GM21515 (cell line): ENCODE measurements around the gene WRAP53.

Experiments
- ATAC-seq: cut with Tn5 transposase; IDR thresholded peaks from one replicate; pipeline ENCODE4 v1.9.1; 2021; ENCODE audit not compliant: unreplicated experiment

Gene WRAP53

DNA sequence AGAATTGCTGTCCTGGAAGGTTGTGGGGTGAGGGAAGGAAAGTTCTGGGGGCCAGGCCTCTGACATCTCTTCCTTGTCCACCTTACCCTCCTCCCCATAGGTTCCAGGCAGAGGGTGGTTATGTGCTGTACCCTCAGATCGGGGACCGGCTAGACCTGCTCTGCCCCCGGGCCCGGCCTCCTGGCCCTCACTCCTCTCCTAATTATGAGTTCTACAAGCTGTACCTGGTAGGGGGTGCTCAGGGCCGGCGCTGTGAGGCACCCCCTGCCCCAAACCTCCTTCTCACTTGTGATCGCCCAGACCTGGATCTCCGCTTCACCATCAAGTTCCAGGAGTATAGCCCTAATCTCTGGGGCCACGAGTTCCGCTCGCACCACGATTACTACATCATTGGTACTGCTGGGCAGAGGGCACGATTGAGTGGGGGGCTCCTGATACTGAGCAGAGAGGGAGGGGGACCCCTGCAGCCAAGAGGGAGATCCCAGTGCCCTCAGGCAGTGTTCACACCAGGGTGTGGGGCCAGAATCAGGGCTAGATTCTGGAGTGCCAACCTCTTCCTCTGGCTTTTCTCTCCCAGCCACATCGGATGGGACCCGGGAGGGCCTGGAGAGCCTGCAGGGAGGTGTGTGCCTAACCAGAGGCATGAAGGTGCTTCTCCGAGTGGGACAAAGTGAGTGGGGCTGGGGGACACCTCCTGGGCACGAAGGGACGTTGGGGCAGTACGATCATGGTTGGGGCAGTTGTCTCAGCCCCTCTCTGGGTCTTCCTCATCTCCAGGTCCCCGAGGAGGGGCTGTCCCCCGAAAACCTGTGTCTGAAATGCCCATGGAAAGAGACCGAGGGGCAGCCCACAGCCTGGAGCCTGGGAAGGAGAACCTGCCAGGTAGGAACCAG is 19.8 kb downstream of the WRAP53 start:
- ATAC-seq: no peak

- no peak for ATAC-seq
Measured at GRCh38 chr17:7709031-7709430, 20.8 kb downstream of the WRAP53 start.

DNA sequence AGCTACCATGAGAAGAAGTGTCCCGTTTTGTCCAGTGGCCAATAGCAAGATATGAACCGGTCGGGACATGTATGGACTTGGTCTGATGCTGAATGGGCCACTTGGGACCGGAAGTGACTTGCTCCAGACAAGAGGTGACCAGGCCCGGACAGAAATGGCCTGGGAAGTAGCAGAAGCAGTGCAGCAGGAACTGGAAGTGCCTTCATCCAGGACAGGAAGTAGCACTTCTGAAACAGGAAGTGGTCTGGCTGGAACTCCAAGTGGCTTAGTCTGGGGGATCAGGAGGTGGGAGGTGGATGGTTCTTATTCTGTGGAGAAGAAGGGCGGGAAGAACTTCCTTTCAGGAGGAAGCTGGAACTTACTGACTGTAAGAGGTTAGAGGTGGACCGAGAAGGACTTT is 22.0 kb downstream of the WRAP53 start:
- ATAC-seq: no peak

- ATAC-seq: no peak
Measured at GRCh38 chr17:7711051-7711755, 22.9 kb downstream of the WRAP53 start.

- no peak for ATAC-seq
Measured at GRCh38 chr17:7712111-7712771, 24.0 kb downstream of the WRAP53 start.

GRCh38 chr17:7713782-7714181 is 25.5 kb downstream of the WRAP53 start:
- ATAC-seq: no peak

DNA sequence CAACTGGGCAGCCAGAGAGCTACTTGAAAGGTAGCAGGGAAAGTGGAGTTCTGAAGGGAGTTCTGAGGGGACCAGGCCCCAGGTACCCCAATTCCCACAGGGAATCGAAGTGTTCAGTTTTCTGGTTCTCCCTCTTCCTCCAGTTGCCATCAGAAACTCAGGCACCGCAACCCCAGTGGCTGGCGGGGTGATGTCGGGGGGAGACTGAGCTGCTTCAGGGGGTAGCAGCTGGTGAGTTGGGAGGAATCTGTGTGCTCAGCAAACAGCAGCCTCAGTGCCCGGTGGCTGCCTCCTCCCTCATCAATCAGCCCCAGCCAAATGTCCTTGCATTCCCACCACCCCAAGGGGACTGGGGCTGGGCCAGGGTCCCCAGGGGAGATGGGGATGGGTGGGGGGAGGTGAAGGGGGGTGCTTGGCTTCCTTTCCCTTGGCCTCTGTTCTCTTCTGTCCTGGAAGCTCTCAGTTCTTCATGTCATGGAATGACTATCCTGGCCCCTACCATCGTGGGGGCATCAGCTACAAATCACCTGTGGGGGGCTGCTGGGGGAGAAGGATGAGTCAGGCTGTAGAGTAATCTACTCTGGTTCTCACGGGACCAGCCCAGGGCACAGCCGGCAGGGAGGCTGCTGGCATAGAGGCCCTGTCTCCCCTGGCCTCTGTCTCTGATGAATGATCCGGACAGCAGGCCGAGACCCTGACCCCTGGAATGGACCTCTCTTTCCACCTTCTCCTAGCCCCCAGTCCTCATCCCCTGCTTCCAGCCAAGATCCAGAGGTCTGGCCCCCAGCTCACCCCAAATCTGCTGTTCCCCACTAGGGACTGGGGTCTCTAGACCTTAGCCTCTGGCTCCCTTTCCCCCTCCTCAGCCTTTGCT is 26.7 kb downstream of the WRAP53 start:
- ATAC-seq: no peak

- ATAC-seq: no peak
Measured at GRCh38 chr17:7715936-7716886, 27.9 kb downstream of the WRAP53 start.

- ATAC-seq: no peak
Measured at GRCh38 chr17:7716901-7717755, 28.9 kb downstream of the WRAP53 start, which contains the start of gene DNAH2. Gene DNAH2 (plus strand): TSS chr17:7717744. CDS start chr17:7719735, 1,991 bp downstream.

DNA sequence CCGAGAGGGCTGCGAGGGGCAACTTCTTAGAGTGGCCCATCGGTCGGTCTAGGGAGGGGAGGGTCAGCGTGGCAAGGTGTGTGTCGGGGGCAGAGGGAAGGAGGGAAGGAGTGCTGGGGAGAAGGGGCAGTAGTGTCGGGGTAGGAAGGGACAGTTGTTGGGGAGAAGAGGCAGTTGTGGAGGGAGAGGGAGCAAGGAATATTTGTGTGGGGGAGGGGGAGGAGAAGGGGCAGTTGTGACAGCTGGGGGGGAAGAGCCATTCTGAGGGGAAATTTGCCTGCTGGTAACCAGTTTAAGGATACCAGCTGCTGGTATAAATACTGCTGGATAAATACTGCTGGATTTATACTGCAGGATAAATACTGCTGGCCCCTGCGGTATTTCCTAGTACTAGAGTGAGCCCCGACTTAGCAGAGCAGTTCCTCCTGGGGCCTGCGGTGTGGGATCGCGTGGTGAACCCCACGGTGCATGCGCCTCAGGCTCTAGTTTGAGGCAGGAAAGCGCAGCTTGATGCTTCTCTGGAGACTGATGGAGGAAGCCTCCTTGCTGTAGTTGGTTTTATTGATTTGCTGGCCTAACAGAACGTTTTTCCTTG is 29.6 kb downstream of the WRAP53 start:
- ATAC-seq: no peak

DNA sequence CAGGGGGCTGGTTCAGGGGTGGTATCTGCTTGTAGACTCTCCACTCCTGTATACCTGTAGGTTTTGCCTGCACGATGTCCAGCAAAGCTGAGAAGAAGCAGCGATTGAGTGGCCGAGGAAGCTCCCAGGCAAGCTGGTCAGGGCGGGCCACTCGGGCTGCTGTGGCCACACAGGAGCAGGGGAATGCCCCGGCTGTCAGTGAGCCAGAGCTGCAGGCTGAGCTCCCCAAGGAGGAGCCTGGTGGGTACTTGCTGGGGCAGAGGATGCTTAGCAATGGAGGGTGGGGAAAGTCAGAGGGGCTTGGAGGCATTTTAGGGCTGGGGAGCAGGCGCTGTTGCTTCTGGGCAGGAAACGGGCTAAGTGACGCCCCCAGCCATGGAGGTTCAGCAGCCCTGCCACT is 31.4 kb downstream of the WRAP53 start:
- no peak for ATAC-seq

GRCh38 chr17:7720125-7720524 is 31.8 kb downstream of the WRAP53 start:
- no peak for ATAC-seq

GRCh38 chr17:7721612-7722011 is 33.3 kb downstream of the WRAP53 start:
- ATAC-seq: no peak

DNA sequence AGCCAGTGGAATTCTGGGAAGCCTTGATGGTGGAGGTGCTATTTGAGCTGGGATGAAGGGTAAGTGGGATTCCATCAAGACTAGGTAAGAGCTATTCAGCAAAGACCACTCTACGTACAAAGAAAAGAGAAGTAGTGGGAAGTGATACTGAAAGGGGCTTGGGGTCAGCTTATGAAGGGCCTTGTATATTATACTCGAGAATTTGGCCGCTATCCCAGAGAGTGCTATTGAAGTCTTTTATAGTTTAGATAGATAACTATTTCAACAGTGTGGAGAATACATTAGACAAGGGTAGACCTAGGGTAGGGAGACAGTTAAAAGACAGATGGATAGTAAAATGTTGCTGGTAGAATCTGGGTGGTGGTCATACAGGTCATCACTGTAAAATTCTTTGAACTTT is 39.6 kb downstream of the WRAP53 start:
- no peak for ATAC-seq

- no peak for ATAC-seq
Measured at GRCh38 chr17:7729816-7730215, 41.5 kb downstream of the WRAP53 start.

DNA sequence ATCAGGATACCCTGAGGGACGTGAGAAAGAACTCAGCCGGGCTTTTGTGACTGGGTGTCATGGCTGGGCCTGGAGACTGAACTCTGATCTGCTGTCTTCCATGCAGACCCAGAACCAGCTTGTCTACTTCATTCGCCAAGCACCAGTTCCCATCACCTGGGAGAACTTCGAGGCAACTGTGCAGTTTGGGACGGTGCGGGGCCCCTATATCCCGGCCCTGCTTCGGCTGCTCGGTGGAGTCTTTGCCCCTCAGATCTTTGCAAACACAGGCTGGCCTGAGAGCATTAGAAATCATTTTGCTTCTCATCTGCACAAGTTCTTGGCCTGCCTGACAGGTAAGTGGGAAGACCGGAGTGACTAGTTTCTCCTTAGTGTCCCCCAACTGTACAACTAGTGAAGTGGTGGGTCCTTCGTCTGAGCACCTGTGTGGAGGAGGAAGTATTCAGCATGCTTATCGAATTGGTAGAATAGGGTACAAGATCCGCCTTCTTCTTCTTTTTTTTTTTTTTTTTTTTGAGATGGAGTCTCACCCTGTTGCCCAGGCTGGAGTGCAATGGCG is 44.8 kb downstream of the WRAP53 start:
- ATAC-seq: no peak

- ATAC-seq: no peak
Measured at GRCh38 chr17:7737601-7738000, 49.3 kb downstream of the WRAP53 start.

DNA sequence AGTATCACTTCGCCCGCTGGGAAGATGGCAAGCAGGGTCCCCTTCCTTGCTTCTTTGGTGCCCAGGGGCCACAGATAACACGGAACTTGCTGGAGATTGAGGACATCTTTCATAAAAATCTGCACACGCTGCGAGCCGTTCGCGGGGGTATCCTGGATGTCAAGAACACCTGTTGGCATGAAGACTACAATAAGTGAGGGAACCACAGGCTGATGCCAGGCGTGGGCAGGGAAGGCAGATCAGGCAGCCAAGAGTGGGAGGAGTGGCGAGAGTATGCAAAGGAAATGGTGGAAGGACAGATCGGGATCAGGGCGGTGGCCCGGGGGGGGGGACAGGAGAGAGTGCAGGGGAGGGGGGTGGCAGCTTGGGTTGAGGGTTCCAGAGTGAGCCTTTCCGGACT is 51.5 kb downstream of the WRAP53 start:
- ATAC-seq: no peak
